IMR-90 (cell line): ENCODE measurements around the gene CLN3. TPM values are rescaled to one million over a fixed set of nuclear protein-coding genes. Genes with fewer than 3 reads are reported as not detected.
"Not testable (repeated sequence)": the region's sequence is repeated elsewhere in the genome, so short reads cannot be mapped to it uniquely, and the experiment has no call there.

Source experiments
- ATAC-seq: fragments of 200-7000 bp; cut with Tn5 transposase; 2 replicates; pipeline ENCODE4 v1.9.1; 2020; ENCODE audit warnings: low read depth, mild to moderate bottlenecking, moderate library complexity
- BruUV-seq: library from RNA; stranded (reverse); fragments of 400-500 nt; replicated peaks from 2 replicates; lab custom pipeline; 2021; lab: Mats Ljungman, UMichigan
- CTCF ChIA-PET: fragments of 300-600 bp; formaldehyde crosslinking; extraction: SDS; loops from one replicate; lab custom pipeline; 2021; ENCODE audit warnings: antibody characterized with exemption; lab: Yijun Ruan, JAX
- POLR2A ChIA-PET: fragments of 300-600 bp; sonication (Branson Sonifier 250); formaldehyde crosslinking; loops from one replicate; lab custom pipeline; 2022; ENCODE audit warnings: antibody characterized with exemption; ENCODE audit not compliant: unreplicated experiment; lab: Charles Lee
- DNase-seq: peaks from one replicate; pipeline ENCODE4 v3.0.0; 2013
- H2AFZ ChIP-seq: replicated peaks from 2 replicates; pipeline ENCODE3; 2013; ENCODE audit warnings: low read length, mild to moderate bottlenecking; ENCODE audit not compliant: poor library complexity
- H2AK5ac ChIP-seq: 2 replicates; pipeline ENCODE4 v1.6.1; 2013; ENCODE audit warnings: low read depth, low read length, inconsistent platforms
- H2AK9ac ChIP-seq: replicated peaks from 2 replicates; pipeline ENCODE3; 2013; ENCODE audit warnings: mild to moderate bottlenecking, low read depth, low read length, moderate library complexity; ENCODE audit not compliant: poor library complexity
- H2BK120ac ChIP-seq: 2 replicates; pipeline ENCODE4 v1.6.1; 2013; ENCODE audit warnings: low read depth, low read length, inconsistent platforms
- H2BK15ac ChIP-seq: 3 replicates; pipeline ENCODE4 v1.6.1; 2013; ENCODE audit warnings: low read depth, low read length, inconsistent platforms
- H2BK20ac ChIP-seq: 2 replicates; pipeline ENCODE4 v1.6.1; 2013; ENCODE audit warnings: low read depth, mild to moderate bottlenecking, inconsistent platforms, low read length, moderate library complexity
- H2BK5ac ChIP-seq: 2 replicates; pipeline ENCODE4 v1.6.1; 2013; ENCODE audit warnings: mild to moderate bottlenecking, low read depth, low read length, inconsistent platforms; ENCODE audit not compliant: poor library complexity, severe bottlenecking
- H3K14ac ChIP-seq: replicated peaks from 2 replicates; pipeline ENCODE4 v1.6.1; 2013; ENCODE audit warnings: low read depth, low read length, inconsistent platforms
- H3K18ac ChIP-seq: 2 replicates; pipeline ENCODE4 v1.6.1; 2013; ENCODE audit warnings: low read depth, low read length, control low read depth
- H3K23ac ChIP-seq: 2 replicates; pipeline ENCODE4 v1.6.1; 2013; ENCODE audit warnings: low read depth, low read length, inconsistent platforms
- H3K27ac ChIP-seq: 2 replicates; pipeline ENCODE4 v1.5.1; 2013; ENCODE audit warnings: mild to moderate bottlenecking, control low read depth, low read length; ENCODE audit not compliant: insufficient read depth
- H3K27me3 ChIP-seq: 2 replicates; pipeline ENCODE4 v1.6.1; 2013; ENCODE audit warnings: low read length; ENCODE audit not compliant: control insufficient read depth, insufficient read depth
- H3K36me3 ChIP-seq: 2 replicates; pipeline ENCODE4 v1.6.1; 2013; ENCODE audit warnings: low read length, mixed read lengths; ENCODE audit not compliant: control insufficient read depth, insufficient read depth
- H3K4ac ChIP-seq: 2 replicates; pipeline ENCODE4 v1.6.1; 2013; ENCODE audit warnings: low read depth, low read length, inconsistent platforms
- H3K4me1 ChIP-seq: 2 replicates; pipeline ENCODE4 v1.6.1; 2013; ENCODE audit warnings: low read length, mixed read lengths; ENCODE audit not compliant: control insufficient read depth, insufficient read depth
- H3K4me2 ChIP-seq: 2 replicates; pipeline ENCODE4 v1.6.1; 2013; ENCODE audit warnings: low read depth, mild to moderate bottlenecking, control low read depth, low read length, moderate library complexity
- H3K4me3 ChIP-seq: 2 replicates; pipeline ENCODE4 v1.5.1; 2013; ENCODE audit warnings: low read depth, mild to moderate bottlenecking, control low read depth, low read length, moderate library complexity; ENCODE audit not compliant: insufficient read depth
- H3K56ac ChIP-seq: 2 replicates; pipeline ENCODE4 v1.6.1; 2013; ENCODE audit warnings: low read length, inconsistent platforms; ENCODE audit not compliant: insufficient read depth; ENCODE audit errors: extremely low read depth
- H3K79me1 ChIP-seq, 2 experiments: 2 replicates each; pipeline ENCODE4 v1.6.1; 2013; ENCODE audit warnings: low read length in 2 of 2, inconsistent platforms in 1 of 2, low read depth in 1 of 2
- H3K9ac ChIP-seq: 2 replicates; pipeline ENCODE4 v1.6.1; 2013; ENCODE audit warnings: low read depth, low read length, control low read depth
- H3K9me1 ChIP-seq: 2 replicates; pipeline ENCODE4 v1.6.1; 2013; ENCODE audit warnings: low read length, inconsistent platforms; ENCODE audit not compliant: insufficient read depth
- H3K9me3 ChIP-seq: 2 replicates; pipeline ENCODE4 v1.6.1; 2013; ENCODE audit warnings: low read length; ENCODE audit not compliant: control insufficient read depth, insufficient read depth
- H4K20me1 ChIP-seq: 2 replicates; pipeline ENCODE4 v1.6.1; 2013; ENCODE audit warnings: low read length, inconsistent platforms; ENCODE audit not compliant: insufficient read depth
- H4K5ac ChIP-seq: 2 replicates; pipeline ENCODE4 v1.6.1; 2013; ENCODE audit warnings: mild to moderate bottlenecking, low read depth, low read length, control low read depth
- H4K8ac ChIP-seq, 2 experiments: 2 replicates each; pipeline ENCODE4 v1.6.1; 2013; ENCODE audit warnings: low read depth in 2 of 2, low read length in 2 of 2, control low read depth in 1 of 2, inconsistent platforms in 1 of 2
- H4K91ac ChIP-seq: 2 replicates; pipeline ENCODE4 v1.6.1; 2013; ENCODE audit warnings: low read depth, low read length, inconsistent platforms; ENCODE audit not compliant: insufficient read depth
- WGBS, 2 experiments: methylation state at CpG; one replicate each; pipeline versions ENCODE4 v1.1.5 to v1.1.7; 2013; ENCODE audit warnings: missing lambda C conversion rate in 2 of 2; ENCODE audit not compliant: insufficient read length in 1 of 2; ENCODE audit errors: extremely low coverage in 2 of 2; 5-methylcytosine and 5-hydroxymethylcytosine counted together
- dilution Hi-C: fragments of 300-500 bp; cut with HindIII; formaldehyde crosslinking; loops from one replicate; pipeline ENCODE4 v1.14.3; 2018; ENCODE audit warnings: low sequenced_read_pairs; ENCODE audit not compliant: unreplicated experiment
- in situ Hi-C: fragments of 300-500 bp; cut with MboI; formaldehyde crosslinking; loops from 3 replicates; pipeline ENCODE4 v1.14.3; 2019; ENCODE audit warnings: low sequenced_read_pairs, inconsistent platforms, mixed read lengths
- intact Hi-C: fragments of 100-400 bp; cut with micrococcal nuclease; formaldehyde crosslinking; loops from 2 replicates; pipeline ENCODE4 v1.10.0; 2022
- polyA plus RNA-seq, 3 experiments: library from polyadenylated mRNA; depleted of rRNA; stranded (reverse); fragments of >200 nt; gene quantifications; 2 replicates each; pipeline ENCODE4 v1.2.3, GENCODE V29; 2012; ENCODE audit warnings: low replicate concordance in 1 of 3
- total RNA-seq: library from RNA; depleted of rRNA; stranded (reverse); fragments of >200 nt; gene quantifications from 2 replicates; pipeline ENCODE4 v1.2.3, GENCODE V29; 2012

Gene CLN3
- total and polyA plus RNA-seq, 2 of the 4 experiments (the other 2 are of a cell fraction), result 3.9 to 15.9 TPM

DNA sequence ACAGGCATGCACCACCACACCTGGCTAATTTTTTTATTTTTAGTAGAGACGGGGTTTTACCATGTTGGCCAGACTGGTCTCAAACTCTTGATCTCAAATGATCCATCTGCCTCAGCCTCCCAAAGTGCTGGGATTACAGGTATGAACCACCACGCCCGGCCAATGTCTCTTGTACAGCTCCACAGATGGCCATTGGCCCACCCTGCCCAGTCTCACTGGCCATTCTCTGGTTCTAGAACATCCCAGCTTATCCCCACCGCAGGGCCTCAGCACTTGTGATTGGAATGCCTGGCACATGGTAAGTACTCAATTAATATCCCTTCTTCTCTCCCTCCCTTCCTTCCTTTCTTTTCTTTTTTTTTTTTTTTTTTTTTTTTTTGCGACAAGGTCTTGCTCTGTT, 8.5 kb downstream of the CLN3 start:
- H2AK9ac ChIP-seq, H3K23ac ChIP-seq, H3K4me3 ChIP-seq, H3K14ac ChIP-seq, H2AK5ac ChIP-seq, H2BK120ac ChIP-seq, H3K56ac ChIP-seq, BruUV-seq, in situ Hi-C loops, H3K4ac ChIP-seq, CTCF ChIA-PET, ATAC-seq, H2BK15ac ChIP-seq, H4K20me1 ChIP-seq, H4K91ac ChIP-seq, H3K27me3 ChIP-seq, H4K8ac ChIP-seq, H2BK5ac ChIP-seq, H4K5ac ChIP-seq, H3K9me1 ChIP-seq, H2BK20ac ChIP-seq, DNase-seq, H3K18ac ChIP-seq, H3K9ac ChIP-seq, H3K27ac ChIP-seq, H3K4me1 ChIP-seq, H2AFZ ChIP-seq, dilution Hi-C loops, H3K9me3 ChIP-seq, intact Hi-C loops, H3K79me1 ChIP-seq, H3K4me2 ChIP-seq: not testable (repeated sequence)
- POLR2A ChIA-PET, result interaction anchor here (0.6 kb wide), 1 partner anchor 1343 kb away, joined by 9 read pairs; no protein-coding TSS in a partner anchor
- H3K36me3 ChIP-seq, result peaks cover 30% of the 10 kb centered on the region
- 100% methylated on average over 2 of the region's 5 CpGs; no CpG with 5 or more reads in 1 of the 2 experiments for WGBS, 2 experiments
